HG03439 (cell line): ENCODE measurements around the gene BLVRA.
A peak's percentile ranks its signal among the peaks of the same experiment; 100 is the strongest.

Source experiments
- ATAC-seq: cut with Tn5 transposase; IDR thresholded peaks from one replicate; pipeline ENCODE4 v1.9.1; 2021; ENCODE audit warnings: mild to moderate bottlenecking, moderate library complexity; ENCODE audit not compliant: unreplicated experiment

Gene BLVRA

DNA sequence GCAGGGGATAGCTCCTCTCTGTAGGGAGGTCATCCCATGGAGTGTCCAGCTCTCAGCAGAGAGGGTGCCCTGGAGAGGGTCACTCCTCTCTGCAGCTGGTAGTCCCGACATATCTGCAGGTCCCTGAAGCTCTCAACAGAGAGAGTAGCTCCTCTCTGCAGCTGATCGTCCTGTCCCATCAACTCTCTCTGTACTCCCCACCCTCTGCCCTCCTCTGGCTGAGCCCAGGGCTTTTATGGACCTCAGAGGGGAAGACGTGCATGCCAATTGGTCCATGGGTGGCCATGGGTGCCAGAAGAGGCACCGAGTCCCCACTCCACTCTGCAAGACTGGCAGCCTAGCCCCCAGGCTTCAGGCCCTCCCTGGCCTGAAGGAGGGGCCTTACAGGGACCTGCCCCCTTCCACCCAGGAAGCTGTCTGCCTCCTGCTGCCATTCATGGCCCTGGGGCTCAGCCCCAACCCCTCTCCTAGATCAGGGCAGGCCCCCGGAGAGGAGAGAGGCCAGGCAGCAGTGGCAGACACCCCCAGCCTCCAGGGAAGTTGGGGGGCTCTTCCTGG lies 9.0 kb upstream of the BLVRA start:
- ATAC-seq = no peak

DNA sequence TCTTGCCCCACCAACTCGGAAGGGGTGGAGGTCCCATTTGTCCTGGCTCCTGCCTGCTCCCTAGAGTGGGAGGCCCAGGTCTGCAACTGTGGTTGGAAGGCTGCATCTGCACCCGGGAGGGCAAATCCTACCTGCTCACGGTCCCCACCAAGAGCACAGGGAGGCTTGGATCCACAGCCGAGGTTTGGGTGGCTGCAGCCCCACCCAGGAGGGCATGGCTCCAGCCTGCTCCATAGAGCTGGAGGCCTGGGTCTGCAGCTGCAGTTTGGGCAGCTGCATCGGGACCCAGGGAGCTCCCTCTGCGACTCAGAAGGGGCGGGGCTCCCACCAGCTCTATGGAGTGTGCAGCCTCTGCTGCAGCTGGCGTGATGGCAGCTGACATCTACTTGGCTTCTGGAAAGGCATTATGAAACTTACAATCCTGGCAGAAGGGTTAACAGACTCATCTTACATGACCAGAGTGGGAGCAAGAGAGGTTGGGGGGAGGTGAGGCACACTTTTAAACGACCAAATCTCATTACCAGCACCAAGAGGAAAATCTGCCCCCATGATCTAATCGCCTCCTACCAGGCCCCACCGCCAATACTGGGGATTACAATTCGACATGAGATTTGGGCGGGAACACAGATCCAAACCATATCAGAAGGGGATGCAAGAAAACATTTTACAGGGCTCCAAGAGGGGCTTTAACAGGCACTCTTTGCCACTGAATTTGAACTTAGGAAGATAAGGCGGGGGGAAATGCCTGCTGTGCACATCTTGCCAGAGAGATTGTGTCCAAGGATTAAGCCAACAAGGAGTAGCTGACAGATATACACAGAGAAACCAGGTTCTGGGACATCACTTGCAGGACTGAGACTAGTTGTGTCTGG lies 8.2 kb upstream of the BLVRA start:
- no peak for ATAC-seq

DNA sequence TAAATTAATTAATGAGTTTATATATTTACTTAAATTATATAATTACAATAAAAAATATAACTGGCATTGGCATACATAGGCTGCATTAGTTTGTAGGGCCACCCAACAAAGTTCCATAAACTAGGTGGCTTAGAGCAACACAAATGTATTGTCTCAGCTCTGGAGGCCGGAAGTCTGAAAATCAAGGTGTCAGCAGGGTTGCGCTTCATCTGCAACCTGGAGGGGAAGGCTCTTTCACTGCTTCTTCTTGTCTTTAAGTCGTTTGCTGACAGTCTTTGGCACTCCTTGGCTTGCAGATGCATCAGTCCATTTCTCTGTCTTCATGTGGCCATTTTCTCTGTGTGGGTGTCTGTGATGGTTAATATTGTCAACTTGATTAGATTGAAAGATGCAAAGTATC lies 6.1 kb upstream of the BLVRA start:
- no peak for ATAC-seq

DNA sequence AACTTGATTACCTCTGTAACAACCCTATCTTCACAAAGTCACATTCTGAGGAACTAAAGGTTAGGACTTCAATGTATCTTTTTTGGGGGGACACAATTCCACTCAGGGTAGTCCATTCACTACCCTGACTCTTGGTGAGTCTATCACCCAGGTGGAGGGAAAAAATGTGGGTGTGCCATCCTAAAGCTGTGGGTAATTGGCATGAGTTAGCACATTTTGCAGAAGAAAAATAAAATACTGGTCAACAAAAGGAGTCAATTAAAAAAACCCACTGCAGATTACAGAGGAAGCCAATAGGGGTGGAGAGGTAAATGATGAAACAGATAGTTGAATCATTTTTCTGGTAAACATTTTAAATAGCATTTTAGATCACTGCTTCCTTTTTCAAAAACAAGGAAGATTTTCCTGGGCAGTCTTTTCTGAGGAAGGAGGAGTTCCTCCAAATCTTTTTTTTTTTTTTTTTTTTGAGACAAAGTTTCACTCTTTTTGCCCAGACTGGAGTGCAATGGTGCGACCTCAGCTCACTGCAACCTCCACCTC lies 5.1 kb upstream of the BLVRA start:
- ATAC-seq = no peak

DNA sequence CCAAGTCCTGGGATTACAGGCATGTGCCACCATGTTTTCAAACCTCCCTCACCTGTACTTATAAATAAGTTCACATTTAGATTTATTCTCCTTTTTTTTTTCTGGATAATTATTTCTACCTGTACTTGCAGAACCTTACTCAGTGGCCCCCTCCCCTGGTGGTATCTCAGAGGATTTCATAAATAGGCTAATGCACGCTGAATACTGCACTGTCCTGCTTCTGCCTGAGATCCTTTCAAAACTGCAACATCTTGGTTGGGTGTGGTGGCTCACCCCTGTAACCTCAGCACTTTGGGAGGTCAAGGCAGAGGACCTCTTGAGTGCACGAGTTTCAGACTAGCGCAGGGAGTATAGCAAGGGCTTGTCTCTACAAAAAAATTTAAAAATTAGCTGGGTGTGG lies 4.6 kb upstream of the BLVRA start:
- no peak for ATAC-seq

DNA sequence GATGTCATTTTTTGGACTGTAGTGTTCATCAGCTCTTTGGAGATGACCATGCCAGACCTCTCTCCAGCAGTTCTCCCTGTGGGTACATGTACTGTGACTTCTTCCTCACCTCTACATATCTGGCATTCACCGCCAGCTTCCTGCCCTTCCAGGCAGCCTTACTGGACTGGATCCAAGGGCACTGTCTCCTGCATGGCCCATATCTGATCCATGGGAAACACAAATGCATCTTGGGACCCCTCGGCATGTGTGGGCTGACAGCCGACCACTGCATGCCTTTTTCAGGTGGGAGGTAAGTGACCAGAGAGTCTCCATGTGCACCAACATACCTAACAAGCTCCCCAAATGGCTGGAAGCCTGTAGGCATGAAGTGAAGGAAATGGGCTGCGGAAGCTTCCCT lies 3.9 kb upstream of the BLVRA start:
- ATAC-seq = no peak

DNA sequence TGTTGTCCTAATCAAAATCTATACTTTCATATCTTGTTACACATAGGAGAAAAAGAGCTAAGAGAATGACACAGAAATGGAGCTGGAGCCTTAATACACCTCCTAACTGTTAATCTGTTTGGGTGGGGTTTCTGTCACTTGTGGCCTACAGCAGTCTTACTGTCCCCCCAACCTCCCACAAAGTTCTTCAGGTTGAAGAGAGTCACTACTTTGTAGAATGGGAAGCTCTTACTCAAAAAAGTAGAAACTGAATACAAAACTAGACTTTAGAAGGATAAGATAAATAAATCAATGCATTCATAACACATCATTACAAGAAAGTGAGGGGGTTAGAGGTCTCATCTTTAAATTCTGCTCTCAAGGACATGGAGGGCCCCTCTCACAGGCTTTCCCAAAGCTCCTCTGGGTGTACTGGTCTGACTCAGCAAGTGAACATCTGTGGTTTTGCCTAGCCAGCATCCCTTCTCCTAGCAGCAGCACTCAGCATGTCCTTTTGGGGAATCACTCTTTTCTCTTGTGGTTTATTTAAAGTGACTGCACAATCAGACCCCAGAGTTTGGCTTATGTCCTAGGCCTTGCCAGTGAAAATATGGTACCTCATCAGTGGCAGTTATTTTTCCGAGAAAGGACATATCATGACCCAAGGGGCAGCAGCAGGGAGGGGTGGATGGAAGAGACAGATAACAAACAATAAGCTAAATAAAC lies 2.0 kb upstream of the BLVRA start:
- no peak for ATAC-seq

DNA sequence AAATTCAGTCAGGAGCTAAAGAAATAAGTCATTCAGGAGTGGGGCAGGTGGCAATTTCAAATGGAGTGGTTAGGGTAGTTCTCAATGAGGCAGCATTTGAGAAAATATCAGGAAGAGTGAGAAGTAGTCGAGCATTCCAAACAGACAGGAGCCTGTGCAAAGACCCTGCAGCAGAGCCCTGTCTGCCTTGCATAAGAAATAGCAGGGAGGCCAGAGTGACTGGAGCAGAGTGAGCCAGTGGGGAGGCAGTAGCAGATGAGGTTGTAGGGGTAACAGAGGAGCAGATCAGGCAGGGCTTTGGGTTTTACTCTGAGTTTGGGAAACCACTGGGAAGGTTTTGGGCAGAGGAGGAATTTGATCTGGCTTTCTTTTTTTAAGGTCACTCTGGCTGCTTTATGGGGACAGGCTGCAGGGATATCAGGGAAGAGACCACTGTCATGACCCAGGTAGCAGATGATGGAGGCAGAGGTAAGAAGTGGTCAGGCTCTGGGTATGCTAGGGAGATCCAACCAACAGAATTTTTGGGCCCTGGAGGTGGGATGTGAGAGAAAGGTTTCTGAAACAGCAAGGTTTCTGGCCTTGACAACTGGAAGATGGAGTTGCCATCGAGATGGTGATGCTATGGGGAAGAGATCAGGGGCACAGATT lies 1.3 kb upstream of the BLVRA start:
- ATAC-seq = no peak

DNA sequence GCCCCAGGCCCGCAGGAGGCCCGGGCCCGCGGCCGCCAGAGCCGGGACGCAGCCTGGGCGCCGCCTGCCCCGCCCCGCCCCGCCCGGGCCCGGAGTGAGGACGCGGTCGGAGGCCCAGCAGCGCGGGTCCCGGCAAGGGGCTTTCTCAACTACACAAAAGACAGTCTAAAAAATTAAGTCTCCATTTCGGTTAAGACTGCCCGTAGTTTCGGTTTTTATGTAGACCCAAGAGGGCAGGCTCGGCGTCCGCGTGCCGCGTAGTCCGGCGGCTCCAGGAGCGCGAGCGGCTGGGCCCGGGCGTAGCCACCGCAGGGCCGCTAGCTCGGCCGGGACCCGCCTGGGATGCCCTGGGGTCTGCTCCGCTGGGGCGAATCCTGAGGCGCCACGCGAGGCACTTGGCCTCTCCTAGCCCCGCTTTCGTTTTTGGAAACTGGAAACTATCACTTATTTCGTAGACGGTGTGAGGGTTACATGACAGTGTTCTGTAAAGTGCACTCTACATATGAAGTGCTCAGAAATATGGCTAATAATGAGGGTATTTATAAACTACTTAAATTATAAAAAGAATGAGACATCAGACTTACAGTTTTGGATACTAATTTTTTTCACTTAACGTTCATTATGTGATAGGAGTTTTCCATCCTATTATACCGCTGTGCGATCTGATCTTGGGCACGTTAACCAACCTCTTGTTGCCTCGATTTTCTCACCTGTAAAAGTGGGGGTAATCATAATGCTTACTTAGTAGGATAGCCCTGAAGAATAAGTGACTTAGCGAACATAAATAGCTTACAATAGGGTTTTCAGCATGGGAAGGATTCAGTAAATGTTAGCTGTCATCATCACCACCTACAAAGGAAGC lies 573 bp downstream of the BLVRA start:
- peak; percentile 64 for ATAC-seq

DNA sequence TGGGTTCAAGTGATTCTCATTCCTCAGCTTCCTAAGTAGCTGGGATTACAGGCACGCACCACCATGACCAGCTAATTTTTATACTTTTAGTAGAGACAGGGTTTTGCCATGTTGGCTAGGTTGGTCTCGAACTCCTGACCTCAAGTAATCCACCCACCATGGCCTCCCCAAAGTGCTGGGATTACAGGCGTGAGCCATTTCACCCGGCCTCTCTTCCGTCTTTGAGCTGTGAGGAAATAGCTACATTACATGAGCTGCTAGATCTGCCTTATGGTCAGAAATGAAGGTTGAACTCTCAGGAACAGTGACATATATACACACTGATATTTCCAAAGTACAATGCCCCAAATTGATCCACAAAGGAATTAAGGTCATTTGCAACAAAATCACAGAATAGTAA lies 2.4 kb downstream of the BLVRA start:
- ATAC-seq = no peak

DNA sequence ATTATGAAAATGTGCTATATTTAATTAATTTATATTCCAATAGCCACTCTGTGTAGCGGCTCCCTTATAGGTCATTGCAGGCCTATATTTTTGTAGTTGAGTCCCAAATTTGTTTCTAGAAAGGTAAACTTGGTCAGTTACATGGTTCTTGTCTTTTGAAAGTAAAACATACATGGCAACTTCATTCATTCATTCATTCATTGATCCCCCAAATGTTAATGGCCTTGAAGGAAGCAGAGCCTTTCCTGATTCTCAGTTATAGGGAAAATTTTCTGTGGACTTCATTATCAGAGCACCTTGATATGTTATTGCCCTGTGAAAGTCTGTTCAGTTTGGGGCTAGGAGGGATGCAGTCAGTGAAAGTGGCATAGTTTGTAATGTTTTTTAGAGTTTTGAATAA lies 2.9 kb downstream of the BLVRA start:
- ATAC-seq = no peak

DNA sequence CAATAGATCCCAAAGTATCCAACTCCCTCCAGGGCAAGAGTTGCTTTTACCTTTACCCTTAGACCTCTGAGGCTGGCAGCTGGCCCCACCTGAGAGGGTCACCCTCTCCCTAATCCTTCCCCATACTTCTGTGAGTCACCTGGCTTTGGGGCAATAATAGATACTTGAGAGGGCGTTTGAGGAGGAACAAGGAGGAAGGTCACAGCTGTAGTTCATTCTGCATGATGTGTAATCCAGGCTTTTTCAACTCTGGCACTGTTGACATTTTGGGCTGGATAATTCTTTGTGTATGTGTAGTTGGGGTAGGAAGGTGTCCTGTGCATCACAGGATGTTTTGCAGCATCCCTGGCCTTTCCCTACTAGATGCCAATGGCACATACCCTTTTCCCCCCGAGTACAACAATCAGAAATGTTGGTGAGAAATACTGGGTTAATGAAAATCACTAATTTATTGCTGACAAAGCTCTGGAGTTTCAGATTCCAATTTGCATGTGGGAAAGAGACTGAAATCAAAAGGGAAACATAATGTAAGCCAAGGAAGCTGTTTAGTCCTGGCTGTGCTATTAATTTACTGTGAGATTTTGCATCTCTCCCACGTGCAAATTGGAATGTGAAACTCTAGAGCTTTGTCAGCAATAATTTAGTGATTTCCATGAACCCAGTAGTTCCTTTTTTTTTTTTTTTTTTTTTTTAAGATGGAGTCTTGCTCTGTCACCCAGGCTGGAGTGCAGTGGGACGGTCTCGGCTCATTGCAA lies 3.6 kb downstream of the BLVRA start:
- ATAC-seq = no peak

DNA sequence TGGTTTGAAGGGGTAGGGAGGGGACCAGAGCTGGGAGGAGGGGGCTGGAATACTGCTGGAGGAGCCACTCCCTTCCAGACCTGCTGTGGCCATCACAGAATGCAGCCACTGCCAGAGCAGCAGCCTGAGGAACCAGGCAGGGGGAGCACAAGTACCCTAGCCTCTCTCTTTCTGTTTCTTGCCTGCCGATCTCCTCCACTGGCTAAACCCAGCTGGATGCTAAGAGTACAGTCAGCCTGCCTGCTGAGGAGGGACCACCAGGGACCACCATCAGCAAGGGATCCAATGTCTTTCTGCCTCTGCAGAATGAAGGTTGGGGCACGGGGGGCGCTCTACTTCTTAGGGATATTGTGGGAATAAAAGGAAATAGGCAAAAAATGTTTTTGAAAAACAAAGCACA lies 4.7 kb downstream of the BLVRA start:
- ATAC-seq = no peak

DNA sequence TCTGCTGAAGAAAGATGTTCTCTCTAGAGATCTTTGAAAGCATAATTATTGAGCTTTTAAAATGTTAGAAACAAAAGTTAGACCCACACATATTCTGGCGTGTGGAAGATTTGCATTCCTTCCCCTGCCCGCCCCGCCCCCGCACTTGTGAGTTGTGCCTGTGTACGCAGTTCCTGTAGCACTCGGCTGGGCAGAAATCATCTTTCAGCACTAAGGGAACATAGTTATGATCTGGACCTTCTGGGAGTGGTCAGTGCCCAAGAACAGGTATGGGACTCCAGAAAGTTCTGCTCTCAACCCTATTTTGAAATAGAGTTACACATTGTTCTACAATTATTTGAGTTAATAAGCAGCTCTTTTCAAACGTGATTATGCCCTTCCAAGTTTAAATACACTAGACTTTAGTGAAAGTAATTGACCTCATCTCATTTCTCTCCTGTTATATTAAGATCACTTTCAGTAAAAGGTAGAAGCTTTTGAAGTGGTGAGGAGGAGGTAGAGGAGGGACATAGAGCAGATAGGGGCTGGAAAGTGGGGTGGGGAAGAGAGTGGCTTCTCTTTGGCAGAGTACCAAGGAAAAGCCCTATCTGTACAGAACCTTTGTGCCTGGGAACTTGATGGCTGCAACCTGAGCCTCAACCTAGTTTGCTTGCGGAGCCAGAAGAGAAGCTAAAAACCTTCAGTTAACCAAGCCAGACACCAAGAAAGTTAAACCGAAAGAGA lies 5.7 kb downstream of the BLVRA start:
- peak; percentile 44 for ATAC-seq

DNA sequence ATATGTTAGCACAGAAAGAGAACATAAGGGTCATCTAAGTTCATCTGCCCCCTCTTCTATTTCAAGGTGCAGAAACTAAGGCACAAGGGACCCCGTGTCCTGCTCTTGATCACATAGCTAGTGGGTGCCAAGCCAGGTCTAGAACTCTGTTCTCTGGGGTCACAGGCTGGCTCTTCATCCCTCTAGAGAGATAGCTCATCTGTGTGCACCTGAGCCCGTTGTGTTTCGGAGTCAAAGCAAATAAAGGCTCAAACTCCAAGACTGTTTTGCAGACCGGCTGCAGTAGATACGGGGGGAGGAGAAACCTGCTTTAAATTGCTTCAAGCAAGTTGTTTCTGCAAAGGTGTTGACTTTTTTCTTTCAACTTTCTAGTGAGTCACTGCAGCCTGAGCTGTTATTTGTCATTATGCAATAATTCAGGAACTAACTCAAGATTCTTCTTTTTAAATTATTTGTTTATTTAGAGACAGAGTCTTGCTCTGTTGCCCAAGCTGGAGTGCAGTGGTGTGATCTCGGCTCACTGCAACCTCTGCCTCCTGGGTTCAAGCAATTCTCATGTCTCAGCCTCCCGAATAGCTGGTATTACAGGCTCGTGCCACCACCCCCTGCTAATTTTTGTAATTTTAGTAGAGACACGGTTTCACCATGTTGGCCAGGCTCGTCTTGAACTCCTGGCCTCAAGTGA lies 6.5 kb downstream of the BLVRA start:
- no peak for ATAC-seq

DNA sequence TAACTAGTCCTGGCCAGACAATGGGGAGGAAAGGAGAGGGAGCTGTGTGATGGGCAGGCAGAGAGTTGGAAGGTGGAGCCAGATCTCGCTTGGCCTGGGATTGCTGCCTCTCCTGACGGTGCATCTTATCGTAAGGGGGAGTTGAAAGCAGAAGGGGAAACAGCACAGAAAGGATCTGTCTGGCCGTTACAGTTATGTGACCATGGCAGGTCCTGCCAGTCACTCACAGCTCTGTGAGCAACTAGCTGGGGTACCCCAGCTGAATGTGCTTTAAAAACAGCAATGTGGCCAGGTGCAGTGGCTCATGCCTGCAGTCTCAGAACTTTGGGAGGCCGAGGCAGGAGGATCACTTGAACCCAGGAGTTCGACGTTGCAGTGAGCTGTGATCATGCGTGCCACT lies 8.1 kb downstream of the BLVRA start:
- no peak for ATAC-seq

DNA sequence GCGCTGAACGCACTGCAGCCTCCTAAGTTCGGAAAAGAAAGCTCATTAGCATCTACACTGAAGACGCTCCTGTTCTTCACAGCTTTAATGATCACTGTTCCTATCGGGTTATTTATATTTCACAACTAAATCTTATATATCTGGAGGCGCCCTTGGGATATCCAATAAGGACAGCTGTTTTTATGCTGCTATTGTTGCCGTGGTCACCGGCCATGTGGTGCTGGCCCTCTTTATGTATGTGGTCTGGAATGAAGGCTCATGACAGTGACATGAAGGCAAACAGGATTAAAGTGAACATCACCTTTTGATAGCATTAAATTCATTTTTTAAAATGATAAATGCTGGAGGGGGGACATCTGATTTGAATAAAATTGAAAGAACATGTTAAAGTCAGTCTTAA lies 8.8 kb downstream of the BLVRA start:
- ATAC-seq = no peak

DNA sequence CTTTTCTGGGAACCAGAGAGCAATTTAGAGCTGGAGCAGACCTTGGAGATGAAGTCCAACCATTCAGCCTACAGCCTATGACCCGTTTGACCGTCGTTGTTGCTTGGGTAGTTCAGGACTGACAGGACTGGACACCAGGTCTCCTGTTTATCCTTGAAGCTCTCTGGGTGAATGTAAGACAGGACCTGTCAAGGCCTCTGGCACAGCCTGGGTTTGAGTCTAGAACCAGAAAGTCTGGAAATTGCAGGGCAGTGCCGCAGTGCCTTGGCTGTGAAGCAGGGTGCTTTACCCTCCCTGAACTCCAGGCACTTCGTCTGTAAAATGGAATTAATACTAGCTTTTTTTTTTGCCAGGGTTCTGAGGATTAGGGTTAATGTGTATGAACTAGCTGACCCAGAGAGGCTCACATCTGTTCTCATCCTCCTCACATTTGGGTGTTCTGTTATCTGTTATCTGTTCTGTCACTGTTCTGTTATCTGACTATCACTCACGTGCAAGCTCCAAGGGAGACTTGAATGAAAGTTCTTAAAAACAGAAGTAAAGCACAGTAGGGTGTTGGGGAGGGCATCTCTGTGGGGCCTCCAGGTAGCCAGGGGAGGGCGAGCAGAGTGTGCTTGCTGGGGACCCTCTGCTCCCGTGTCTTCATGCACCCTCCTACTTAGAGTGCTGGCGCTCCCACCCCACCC lies 9.9 kb downstream of the BLVRA start:
- no peak for ATAC-seq
